Activated naive CD4-positive, alpha-beta T cell treated with anti-CD3 and anti-CD28 coated beads, Interleukin-2, amount 10 ng/mL, durations not matched to agents 7 days and 5 days (primary cell): Measurements from ENCODE around the gene CBFB.
A peak's percentile ranks its signal among the peaks of the same experiment; 100 is the strongest.

Source experiments
- CTCF ChIA-PET: fragments of 350-600 bp; sonication (Branson Sonifier 250); formaldehyde crosslinking; loops from one replicate; lab custom pipeline; 2021; ENCODE audit warnings: antibody characterized with exemption; lab: Charles Lee
- DNase-seq: peaks from one replicate; pipeline ENCODE4 v3.0.0-alpha.2; 2020
- H3K27ac Mint-ChIP-seq: one replicate; pipeline ENCODE4 v1.8.0; 2021; ENCODE audit warnings: mild to moderate bottlenecking, moderate library complexity, mixed read lengths
- H3K27me3 Mint-ChIP-seq: one replicate; pipeline ENCODE4 v1.8.0; 2021; ENCODE audit warnings: mild to moderate bottlenecking, mixed read lengths
- H3K36me3 Mint-ChIP-seq: one replicate; pipeline ENCODE4 v1.8.0; 2021; ENCODE audit warnings: mixed read lengths
- H3K4me1 Mint-ChIP-seq: one replicate; pipeline ENCODE4 v1.8.0; 2021; ENCODE audit warnings: mixed read lengths
- H3K4me3 Mint-ChIP-seq: one replicate; pipeline ENCODE4 v1.8.0; 2021; ENCODE audit warnings: mild to moderate bottlenecking, moderate library complexity, mixed read lengths
- H3K9me3 Mint-ChIP-seq: one replicate; pipeline ENCODE4 v1.8.0; 2021; ENCODE audit warnings: mixed read lengths

The CBFB gene

DNA sequence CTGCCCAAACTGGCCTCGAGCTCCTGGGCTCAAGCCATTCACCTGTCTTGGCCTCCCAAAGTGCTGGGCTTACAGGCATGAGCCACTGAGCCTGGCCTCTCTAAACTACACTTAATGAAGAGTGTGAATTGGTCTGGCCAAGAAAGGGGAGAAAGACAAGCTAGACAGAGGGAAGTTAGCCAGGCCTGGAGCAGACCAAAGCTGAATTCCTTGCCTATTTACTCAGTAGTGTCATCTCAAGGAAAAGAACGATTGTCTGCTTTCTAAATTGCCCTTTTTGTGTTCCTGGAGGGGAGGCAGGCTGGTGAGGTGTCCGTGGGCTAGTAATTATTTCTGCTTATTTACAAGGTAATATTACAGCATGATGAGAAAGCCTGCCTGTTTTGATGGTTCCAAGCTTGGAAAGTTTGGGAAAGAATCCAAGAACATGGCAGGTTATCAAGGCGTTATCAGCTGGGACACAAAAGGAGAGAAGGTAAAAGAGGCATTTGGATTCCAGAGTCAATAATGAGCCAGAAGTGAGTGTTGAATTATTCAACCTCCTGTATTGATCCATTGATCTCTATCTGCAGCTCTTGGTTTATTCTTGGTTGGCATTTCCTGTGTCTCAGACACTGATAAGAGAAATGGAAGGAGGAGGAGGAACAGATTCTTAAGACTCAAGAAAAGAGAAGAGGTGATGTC lies 6.3 kb upstream of the CBFB start:
- peaks cover 44% of the 10 kb centered on the region for H3K4me1 Mint-ChIP-seq
- DNase-seq = no peak
- H3K27me3 Mint-ChIP-seq = peaks cover 16% of the 10 kb centered on the region
- CTCF ChIA-PET = interaction anchor here (0.6 to 10.6 kb wide), 4 partner anchors 12 to 163 kb away, joined by 3 to 163 read pairs (median 4); partner anchors contain the start of genes FBXL8 and TRADD
- H3K4me3 Mint-ChIP-seq = no peak overlapping the region
- no peak overlapping the region for H3K27ac Mint-ChIP-seq
- H3K9me3 Mint-ChIP-seq = no peaks in the 10 kb centered on the region
- peaks cover 3% of the 10 kb centered on the region for H3K36me3 Mint-ChIP-seq

DNA sequence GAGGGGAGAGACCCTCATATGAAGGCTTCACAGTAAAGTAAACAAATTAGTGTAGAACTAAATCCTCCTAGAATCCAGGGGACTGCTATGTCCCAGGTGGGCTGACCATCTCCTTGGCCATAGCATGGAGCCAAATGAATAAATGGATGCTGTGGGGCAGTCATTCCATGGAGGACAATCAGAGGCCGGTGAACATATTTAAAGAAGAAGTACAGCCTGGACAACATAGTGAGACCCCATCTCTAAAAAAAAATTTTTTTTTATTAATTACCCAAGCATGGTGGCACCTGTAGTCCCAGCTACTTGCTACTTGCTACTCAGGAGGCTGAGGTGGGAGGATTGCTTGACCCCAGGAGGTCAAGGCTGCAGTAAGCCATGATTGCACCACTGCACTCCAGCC lies 5.3 kb upstream of the CBFB start:
- DNase-seq = no peak
- Mint-ChIP-seq H3K27me3 (peaks cover 16% of the 10 kb centered on the region), H3K36me3 (peaks cover 3% of the 10 kb centered on the region), H3K27ac (no peak overlapping the region), H3K4me1 (peaks cover 44% of the 10 kb centered on the region), H3K4me3 (no peak overlapping the region), H3K9me3 (no peaks in the 10 kb centered on the region)
- CTCF ChIA-PET = no interaction called here

DNA sequence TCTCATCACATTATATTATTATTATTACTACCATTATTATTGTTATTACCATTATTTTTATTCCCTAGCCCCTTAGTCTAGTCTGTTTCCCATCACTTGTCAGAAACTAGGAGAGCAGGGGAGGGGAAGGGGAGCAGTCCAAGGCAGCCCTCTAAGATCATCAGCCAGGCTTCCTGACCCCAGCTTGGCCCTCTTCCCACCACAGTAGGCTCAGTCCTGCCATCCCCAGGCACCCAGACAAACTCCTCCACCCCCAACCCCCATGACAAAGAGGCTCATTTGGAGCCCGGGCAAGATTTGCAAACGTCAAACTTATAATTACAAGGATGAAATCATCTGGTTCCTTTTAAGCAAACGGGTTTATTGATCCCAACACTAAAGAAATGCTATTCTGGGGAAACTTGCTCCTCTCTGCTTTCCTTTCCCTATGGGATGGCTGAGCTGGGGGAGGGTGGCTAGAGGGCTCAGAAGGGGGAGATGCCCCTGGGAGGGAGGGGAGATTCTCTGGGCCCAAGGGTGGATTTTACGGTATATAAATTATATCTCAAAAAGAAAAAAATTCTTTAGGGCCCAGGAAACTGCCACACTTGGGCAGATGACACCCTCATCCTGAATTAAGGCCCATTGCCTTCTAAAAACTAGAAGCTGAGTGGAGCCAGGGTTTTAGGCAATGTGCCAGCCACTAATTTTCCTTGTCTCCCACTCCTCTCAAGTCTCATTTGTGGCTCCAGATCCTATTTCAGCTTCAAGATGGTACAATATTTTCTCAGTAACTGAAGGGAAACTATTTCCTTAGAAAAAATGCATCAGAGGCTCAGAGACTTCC lies 4.4 kb upstream of the CBFB start:
- H3K4me1 Mint-ChIP-seq = peaks cover 44% of the 10 kb centered on the region
- peaks cover 3% of the 10 kb centered on the region for H3K36me3 Mint-ChIP-seq
- H3K4me3 Mint-ChIP-seq = no peak overlapping the region
- CTCF ChIA-PET = interaction anchor here (1.0 kb wide), 1 partner anchor 160 kb away, joined by 4 read pairs; no protein-coding TSS in a partner anchor
- no peaks in the 10 kb centered on the region for H3K9me3 Mint-ChIP-seq
- DNase-seq = no peak
- H3K27me3 Mint-ChIP-seq = peaks cover 11% of the 10 kb centered on the region
- peak overlapping the region; percentile 28 for H3K27ac Mint-ChIP-seq

DNA sequence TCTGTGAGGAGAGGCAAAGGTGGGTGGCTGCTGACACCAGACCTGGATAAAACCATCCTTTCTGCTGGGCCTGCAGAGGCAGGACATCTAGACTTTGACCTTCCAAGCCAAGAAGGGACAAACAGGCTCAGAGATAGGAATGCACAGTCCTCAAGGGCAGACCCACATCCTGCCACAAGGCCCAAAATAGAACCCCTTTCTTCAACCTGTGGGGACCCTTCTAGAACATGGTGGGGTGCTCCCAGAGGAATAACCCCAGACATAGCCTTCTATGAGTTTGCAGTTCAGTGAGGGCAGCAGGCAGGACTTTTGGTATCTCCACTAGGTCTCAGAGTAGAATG lies 3.8 kb upstream of the CBFB start:
- H3K27ac Mint-ChIP-seq = no peak overlapping the region
- no peak for DNase-seq
- H3K4me1 Mint-ChIP-seq = peaks cover 47% of the 10 kb centered on the region
- CTCF ChIA-PET = interaction anchor here (1.0 to 3.8 kb wide), 2 partner anchors 130 to 160 kb away, joined by 4 to 16 read pairs; no protein-coding TSS in a partner anchor
- no peak overlapping the region for H3K4me3 Mint-ChIP-seq
- no peaks in the 10 kb centered on the region for H3K9me3 Mint-ChIP-seq
- H3K27me3 Mint-ChIP-seq = peaks cover 10% of the 10 kb centered on the region
- H3K36me3 Mint-ChIP-seq = peaks cover 7% of the 10 kb centered on the region

DNA sequence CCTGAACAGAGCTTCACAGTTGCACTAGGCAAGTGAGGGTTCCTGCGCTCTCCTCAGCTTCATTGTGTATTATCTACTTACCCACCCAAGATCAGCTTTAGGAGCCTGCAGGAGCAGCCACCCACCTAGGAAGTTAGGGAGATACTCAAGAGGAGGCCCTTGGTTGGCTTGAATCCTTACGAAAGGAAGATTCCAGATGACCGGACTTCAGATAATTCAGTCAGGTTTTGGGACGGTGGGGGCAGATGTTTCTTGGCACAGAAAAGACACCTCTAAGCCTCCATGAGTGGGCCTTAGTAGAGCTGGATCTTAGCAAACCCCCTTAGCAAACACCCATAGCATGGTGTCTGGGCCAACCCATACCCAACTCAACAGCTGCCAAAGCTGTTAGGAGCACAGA lies 2.4 kb upstream of the CBFB start:
- CTCF ChIA-PET = interaction anchor here (1.1 to 6.3 kb wide), 4 partner anchors 9 to 129 kb away, joined by 3 to 52 read pairs (median 10); no protein-coding TSS in a partner anchor
- DNase-seq = no peak
- H3K4me3 Mint-ChIP-seq = no peak overlapping the region

DNA sequence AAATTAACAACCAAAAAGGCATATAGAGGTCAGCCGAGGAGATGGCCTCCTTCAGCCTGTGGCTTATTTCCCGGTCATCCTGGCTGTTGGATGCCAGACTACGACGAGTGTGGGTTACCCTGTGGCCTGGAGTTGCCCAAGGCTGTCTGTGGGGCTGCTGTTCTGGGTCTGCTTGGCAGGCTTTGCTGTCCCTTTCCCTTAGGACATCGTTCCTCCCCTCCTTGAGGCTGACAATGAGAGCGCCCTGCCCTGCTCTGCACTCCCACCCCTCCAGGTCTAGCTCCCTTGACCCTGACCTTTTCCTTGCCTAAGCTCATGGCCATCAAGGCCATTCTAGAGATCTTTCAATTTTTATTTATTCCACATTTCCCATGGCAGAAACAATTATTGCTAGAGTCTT lies 1.9 kb upstream of the CBFB start:
- H3K27me3 Mint-ChIP-seq = no peaks in the 10 kb centered on the region
- H3K4me3 Mint-ChIP-seq = peak overlapping the region; percentile 40

More for the DNA sequence above, 2.4 kb upstream of the CBFB start:
- H3K27ac Mint-ChIP-seq = no peak overlapping the region
- H3K27me3 Mint-ChIP-seq = no peaks in the 10 kb centered on the region
- H3K36me3 Mint-ChIP-seq = peaks cover 20% of the 10 kb centered on the region
- peaks cover 57% of the 10 kb centered on the region for H3K4me1 Mint-ChIP-seq
- no peaks in the 10 kb centered on the region for H3K9me3 Mint-ChIP-seq

DNA sequence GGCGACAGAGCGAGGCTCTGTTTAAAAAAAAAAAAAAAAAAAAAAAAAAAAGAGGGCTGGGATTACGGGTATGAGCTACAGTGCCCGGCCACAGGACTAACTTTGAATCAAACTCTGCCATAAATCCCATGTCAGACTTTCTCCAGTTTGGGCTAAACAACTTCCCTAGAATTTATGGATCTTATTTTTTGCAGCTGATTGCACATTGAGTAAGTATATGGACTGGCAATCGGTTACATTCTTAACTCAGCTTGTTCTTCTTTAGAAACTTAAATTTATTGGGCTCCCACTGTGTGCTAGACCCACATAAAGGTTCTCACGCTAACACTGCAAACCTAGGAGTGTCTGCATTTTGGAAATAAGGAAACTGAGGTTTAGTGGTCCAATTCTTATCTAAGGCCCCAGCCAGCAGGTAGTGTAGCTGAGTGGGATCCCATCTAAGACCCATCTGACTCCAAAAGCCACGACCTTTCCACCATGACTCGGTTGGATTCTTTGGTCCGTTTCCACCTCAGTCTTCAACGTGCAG lies 718 bp upstream of the CBFB start:
- no peaks in the 10 kb centered on the region for H3K27me3 Mint-ChIP-seq
- H3K9me3 Mint-ChIP-seq = no peaks in the 10 kb centered on the region
- H3K36me3 Mint-ChIP-seq = peaks cover 34% of the 10 kb centered on the region
- CTCF ChIA-PET = interaction anchor here (0.9 to 6.3 kb wide), 7 partner anchors 10 to 132 kb away, joined by 3 to 52 read pairs (median 4); partner anchors contain the start of genes FBXL8 and TRADD
- peaks cover 65% of the 10 kb centered on the region for H3K4me1 Mint-ChIP-seq
- DNase-seq = no peak
- peak overlapping the region; percentile 92 for H3K27ac Mint-ChIP-seq
- H3K4me3 Mint-ChIP-seq = peak overlapping the region; percentile 91

More for the DNA sequence above, 1.9 kb upstream of the CBFB start:
- peak overlapping the region; percentile 33 for H3K27ac Mint-ChIP-seq
- peaks cover 62% of the 10 kb centered on the region for H3K4me1 Mint-ChIP-seq
- CTCF ChIA-PET = interaction anchor here (1.1 to 6.3 kb wide), 5 partner anchors 9 to 128 kb away, joined by 3 to 52 read pairs (median 3); no protein-coding TSS in a partner anchor
- DNase-seq = no peak
- peaks cover 24% of the 10 kb centered on the region for H3K36me3 Mint-ChIP-seq
- H3K9me3 Mint-ChIP-seq = no peaks in the 10 kb centered on the region

DNA sequence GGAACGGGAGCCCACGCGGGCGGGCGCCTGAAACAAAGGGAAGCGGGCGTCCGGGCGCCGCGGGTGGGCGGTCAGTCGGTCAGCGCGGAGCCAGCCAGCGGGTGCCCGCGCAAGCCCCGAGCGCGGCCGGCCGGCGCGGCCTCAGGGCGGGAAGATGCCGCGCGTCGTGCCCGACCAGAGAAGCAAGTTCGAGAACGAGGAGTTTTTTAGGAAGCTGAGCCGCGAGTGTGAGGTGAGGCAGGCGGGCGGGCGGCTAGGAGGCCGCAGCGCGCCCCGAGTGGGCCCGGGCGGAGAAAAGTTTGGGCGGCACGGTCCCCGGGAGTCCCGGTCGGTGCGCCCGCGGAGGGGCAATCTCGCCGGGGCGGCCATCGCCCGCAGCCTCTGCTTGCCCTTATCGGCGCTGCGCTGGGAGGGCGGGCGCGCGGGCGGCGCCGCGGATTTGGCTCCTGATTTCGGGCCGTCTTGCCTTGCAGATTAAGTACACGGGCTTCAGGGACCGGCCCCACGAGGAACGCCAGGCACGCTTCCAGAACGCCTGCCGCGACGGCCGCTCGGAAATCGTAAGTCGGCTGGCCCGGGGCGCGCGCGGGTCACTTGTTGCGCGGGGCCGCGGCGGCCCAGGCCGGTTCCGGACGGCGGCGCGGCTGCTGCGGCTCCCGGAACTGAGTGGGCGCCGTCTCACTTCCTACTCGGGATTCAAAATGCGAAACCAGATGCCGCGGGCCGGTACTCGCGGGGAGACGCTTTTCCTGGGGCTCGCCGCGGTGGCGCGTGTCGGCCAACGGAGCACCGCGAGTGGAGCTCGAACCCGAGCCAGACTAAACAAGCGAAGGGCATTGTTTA lies 526 bp downstream of the CBFB start:
- H3K27ac Mint-ChIP-seq = peak overlapping the region; percentile 92
- peaks cover 70% of the 10 kb centered on the region for H3K4me1 Mint-ChIP-seq
- peak; percentile 73 for DNase-seq
- peak overlapping the region; percentile 91 for H3K4me3 Mint-ChIP-seq
- CTCF ChIA-PET = interaction anchor here (0.6 to 6.3 kb wide), 9 partner anchors 12 to 216 kb away, joined by 3 to 52 read pairs (median 3); no protein-coding TSS in a partner anchor
- no peaks in the 10 kb centered on the region for H3K27me3 Mint-ChIP-seq
- no peaks in the 10 kb centered on the region for H3K9me3 Mint-ChIP-seq
- H3K36me3 Mint-ChIP-seq = peaks cover 39% of the 10 kb centered on the region

DNA sequence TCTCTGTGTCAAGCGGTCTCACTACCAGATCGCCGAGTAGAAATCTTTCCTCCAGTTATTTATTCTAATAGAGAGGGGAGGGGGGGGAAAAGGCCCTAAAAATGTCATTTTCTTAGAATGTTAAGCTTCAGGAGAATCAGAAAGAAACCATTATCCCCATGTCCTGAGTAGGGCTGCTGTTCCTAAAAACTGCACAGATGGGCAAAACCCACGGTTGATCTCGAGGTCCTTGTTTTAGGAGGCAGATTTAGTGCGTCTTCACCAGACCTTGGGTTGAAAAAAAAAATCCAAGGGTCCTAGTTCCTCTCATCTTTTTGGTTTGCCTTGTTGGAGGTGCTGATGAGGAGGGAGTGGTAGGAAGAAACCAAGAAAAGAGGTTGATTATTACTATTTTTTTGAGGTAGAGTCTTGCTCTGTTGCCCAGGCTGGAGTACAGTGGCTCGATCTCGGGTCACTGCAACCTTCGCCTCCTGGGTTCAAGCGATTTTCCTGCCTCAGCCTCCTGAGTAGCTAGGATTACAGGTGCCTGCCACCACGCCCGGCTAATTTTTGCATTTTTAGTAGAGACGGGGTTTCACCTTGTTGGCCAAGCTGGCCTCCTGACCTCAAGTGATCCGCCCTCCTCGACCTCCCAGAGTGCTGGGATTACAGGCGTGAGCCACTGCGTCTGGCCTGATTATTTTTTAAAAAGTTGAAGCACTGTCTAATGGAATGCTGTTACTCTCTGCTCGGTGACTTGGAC lies 1.4 kb downstream of the CBFB start:
- H3K27ac Mint-ChIP-seq = peak overlapping the region; percentile 90
- H3K27me3 Mint-ChIP-seq = no peaks in the 10 kb centered on the region
- H3K4me1 Mint-ChIP-seq = peaks cover 70% of the 10 kb centered on the region
- no peak for DNase-seq
- CTCF ChIA-PET = interaction anchor here (0.6 to 6.3 kb wide), 10 partner anchors 11 to 215 kb away, joined by 3 to 52 read pairs (median 3); no protein-coding TSS in a partner anchor
- no peaks in the 10 kb centered on the region for H3K9me3 Mint-ChIP-seq
- H3K36me3 Mint-ChIP-seq = peaks cover 45% of the 10 kb centered on the region
- peak overlapping the region; percentile 91 for H3K4me3 Mint-ChIP-seq

DNA sequence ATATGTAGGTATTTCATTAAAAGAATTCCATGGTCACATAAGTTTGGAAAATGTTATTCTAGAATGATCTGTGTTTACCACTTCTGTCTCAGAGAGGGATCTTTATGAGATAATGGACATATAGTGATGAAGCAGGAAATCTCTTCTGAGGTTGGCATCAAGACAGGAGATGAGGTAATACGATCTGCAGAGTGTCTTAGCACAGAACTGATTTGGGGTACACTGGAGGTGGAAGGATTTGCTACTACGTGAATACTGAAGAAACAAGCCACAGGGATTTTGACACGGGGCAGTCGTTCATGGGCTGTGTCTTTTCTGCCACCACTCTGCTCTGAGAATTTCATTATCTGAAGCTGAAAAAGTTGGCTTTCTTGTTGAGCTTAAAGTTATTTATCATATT lies 5.5 kb downstream of the CBFB start:
- no peaks in the 10 kb centered on the region for H3K9me3 Mint-ChIP-seq
- no peak overlapping the region for H3K27ac Mint-ChIP-seq
- DNase-seq = no peak
- peaks cover 65% of the 10 kb centered on the region for H3K36me3 Mint-ChIP-seq
- H3K4me3 Mint-ChIP-seq = no peak overlapping the region
- CTCF ChIA-PET = interaction anchor here (0.7 kb wide), 1 partner anchor 12 kb away, joined by 3 read pairs; no protein-coding TSS in a partner anchor
- no peaks in the 10 kb centered on the region for H3K27me3 Mint-ChIP-seq
- peaks cover 74% of the 10 kb centered on the region for H3K4me1 Mint-ChIP-seq

DNA sequence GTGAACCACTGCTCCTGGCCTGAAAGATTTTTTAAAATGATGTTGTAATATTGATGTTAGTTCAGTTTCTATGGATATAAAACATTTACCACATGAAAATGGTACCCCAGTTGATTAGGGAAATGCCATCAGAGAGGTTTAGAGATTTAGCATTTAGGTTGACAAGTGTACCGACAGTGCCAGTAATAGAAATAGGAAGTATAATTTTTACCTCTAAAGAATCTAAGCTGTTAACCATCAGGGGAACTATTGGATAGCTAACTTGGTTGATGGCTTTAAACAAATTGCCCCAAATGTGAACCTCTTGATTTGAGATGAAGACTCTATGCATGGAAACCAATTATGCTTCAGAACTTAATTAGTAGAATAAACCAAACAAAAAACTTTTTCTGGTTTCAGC lies 6.4 kb downstream of the CBFB start:
- Mint-ChIP-seq H3K27ac (no peak overlapping the region), H3K4me1 (peaks cover 76% of the 10 kb centered on the region)

DNA sequence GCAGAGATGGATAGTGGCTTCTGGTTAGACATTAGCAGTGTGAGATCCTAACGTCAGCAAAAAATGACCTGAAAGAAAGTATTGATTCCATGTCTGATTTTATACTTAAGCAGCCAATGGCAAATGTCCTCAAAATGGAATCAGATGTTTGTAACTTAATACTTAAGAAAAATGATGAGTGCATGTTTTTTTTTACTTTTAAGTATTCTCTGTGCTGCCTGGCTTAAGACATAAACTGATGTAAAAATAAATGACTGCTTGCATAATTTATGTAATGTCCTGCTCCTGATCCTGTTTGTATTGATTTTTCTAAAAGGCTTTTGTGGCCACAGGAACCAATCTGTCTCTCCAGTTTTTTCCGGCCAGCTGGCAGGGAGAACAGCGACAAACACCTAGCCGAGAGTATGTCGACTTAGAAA lies 7.4 kb downstream of the CBFB start:
- H3K27ac Mint-ChIP-seq = no peak overlapping the region
- no peak overlapping the region for H3K4me3 Mint-ChIP-seq
- DNase-seq = no peak
- CTCF ChIA-PET = interaction anchor here (1.2 to 1.4 kb wide), 3 partner anchors 18 to 119 kb away, joined by 3 read pairs; no protein-coding TSS in a partner anchor
- H3K27me3 Mint-ChIP-seq = no peaks in the 10 kb centered on the region
- no peaks in the 10 kb centered on the region for H3K9me3 Mint-ChIP-seq
- peaks cover 76% of the 10 kb centered on the region for H3K4me1 Mint-ChIP-seq
- peaks cover 69% of the 10 kb centered on the region for H3K36me3 Mint-ChIP-seq

More for the DNA sequence above, 6.4 kb downstream of the CBFB start:
- CTCF ChIA-PET = interaction anchor here (1.3 to 1.4 kb wide), 2 partner anchors 17 to 120 kb away, joined by 3 read pairs; no protein-coding TSS in a partner anchor
- no peak overlapping the region for H3K4me3 Mint-ChIP-seq
- no peak for DNase-seq
- no peaks in the 10 kb centered on the region for H3K27me3 Mint-ChIP-seq
- H3K36me3 Mint-ChIP-seq = peaks cover 67% of the 10 kb centered on the region
- H3K9me3 Mint-ChIP-seq = no peaks in the 10 kb centered on the region
